H1 (cell line): ENCODE data around the gene PFDN5. TPM values are rescaled to one million over a fixed set of nuclear protein-coding genes. Genes with fewer than 3 reads are reported as not detected.

Experiments
- BRCA1 ChIP-seq: IDR thresholded peaks from 2 replicates; pipeline ENCODE4 v1.6.1; 2012; ENCODE audit warnings: low read depth, low read length, improper control_type of control experiment
- CBX5 ChIP-seq: fragments of 300-800, 300-1000 bp; sonication (generic); IDR thresholded peaks from 2 replicates; pipeline ENCODE4 v1.7.1; 2016; ENCODE audit warnings: antibody characterized with exemption, low read length, low read depth
- CTCF ChIP-seq, 3 experiments: IDR thresholded peaks; 1 replicate in 2 of 3; 2 replicates in 1 of 3; pipeline versions ENCODE4 v1.5.1 to v1.6.1; 2011; ENCODE audit warnings: low read length in 3 of 3, mild to moderate bottlenecking in 3 of 3, inconsistent platforms in 2 of 3, low read depth in 1 of 3, moderate library complexity in 1 of 3; ENCODE audit not compliant: insufficient read depth in 1 of 3; ENCODE audit errors: control extremely low read depth in 1 of 3
- HDAC6 ChIP-seq: IDR thresholded peaks from one replicate; pipeline ENCODE4 v1.7.1; 2012; ENCODE audit warnings: low read depth, mild to moderate bottlenecking, inconsistent platforms, low read length, moderate library complexity
- POLR2A ChIP-seq, 2 experiments: IDR thresholded peaks; 1 replicate in 1 of 2; 2 replicates in 1 of 2; pipeline ENCODE4 v1.6.1; 2011; ENCODE audit warnings: low read depth in 2 of 2, low read length in 2 of 2, mild to moderate bottlenecking in 2 of 2; ENCODE audit errors: control extremely low read depth in 1 of 2
- RAD21 ChIP-seq, 2 experiments: IDR thresholded peaks in 1 of 2; conservative IDR thresholded peaks in 1 of 2; 2 replicates each; pipeline ENCODE4 v1.6.1; 2011; ENCODE audit warnings: low read depth in 2 of 2, low read length in 2 of 2, improper control_type of control experiment in 1 of 2, inconsistent platforms in 1 of 2, mild to moderate bottlenecking in 1 of 2, moderate library complexity in 1 of 2
- SIRT6 ChIP-seq: IDR thresholded peaks from one replicate; pipeline ENCODE4 v1.7.1; 2012; ENCODE audit warnings: low read length, inconsistent platforms
- SP4 ChIP-seq: IDR thresholded peaks from 2 replicates; pipeline ENCODE4 v1.6.1; 2012; ENCODE audit warnings: low read length, inconsistent platforms
- SRF ChIP-seq: IDR thresholded peaks from 2 replicates; pipeline ENCODE4 v1.6.1; 2011; ENCODE audit warnings: mild to moderate bottlenecking, low read depth, low read length, moderate library complexity
- TCF12 ChIP-seq: IDR thresholded peaks from 2 replicates; pipeline ENCODE4 v1.6.1; 2011; ENCODE audit warnings: low read depth, mild to moderate bottlenecking, low read length
- ZNF274 ChIP-seq: IDR thresholded peaks from 2 replicates; pipeline ENCODE4 v1.7.0; 2012; ENCODE audit warnings: low read length, borderline replicate concordance; ENCODE audit errors: extremely low read depth
- polyA plus RNA-seq, 7 experiments: library from polyadenylated mRNA; depleted of rRNA in 3 of 7; stranded (reverse) in 5 of 7; unstranded in 2 of 7; fragments of >200 nt in 5 of 7; fragments of 200-250 nt in 2 of 7; gene quantifications; 1 replicate in 5 of 7; 2 replicates in 1 of 7; 4 replicates in 1 of 7; pipeline versions ENCODE4 v1.2.1 to v1.2.3, GENCODE V29; 2011 to 2013; ENCODE audit warnings: missing spikeins in 2 of 7, mixed read lengths in 2 of 7
- total RNA-seq: library from RNA; stranded (reverse); fragmentation: NEBNext Ultra II Directional; extraction: Animal tissue kit (Norgen Biotek cat#: 25700); gene quantifications from 2 replicates; pipeline ENCODE4 v1.2.1, GENCODE V29; 2021
- TF ChIP-seq, protein P1 (sequence below): IDR thresholded peaks from 2 replicates; pipeline ENCODE4 v1.6.1; 2011; ENCODE audit warnings: low read depth, mild to moderate bottlenecking, low read length; ENCODE audit not compliant: insufficient read depth

PFDN5 gene
- total and polyA plus RNA-seq, 2 of the 8 experiments (the other 6 are each of a cell fraction or from before 2014, with no cell fraction given), result 290 to 630 TPM

GRCh38 chr12:53251477-53252348, 43.6 kb upstream of the PFDN5 start (continued):
- no peak for TF ChIP-seq HDAC6
- peak in 1 of 2 experiments; percentile 54; a peak in 1 of 3 replicates for TF ChIP-seq POLR2A (IDR thresholded peaks at IDR 0.05; ENCODE audit: control extremely low read depth in 1 of 2, low read depth in 2 of 2, low read length in 2 of 2)
- peak; percentile 56 to 69 (median 65) for TF ChIP-seq CTCF (IDR thresholded peaks at IDR 0.05; ENCODE audit: control extremely low read depth in 1 of 3, insufficient read depth in 1 of 3, low read depth in 1 of 3, low read length in 3 of 3)
- 0 out of 2 replicates have a peak, but pooled peaks have one; percentile 50 for TF ChIP-seq SP4
- TF ChIP-seq RAD21 (IDR thresholded peaks at IDR 0.05 in 1 of 2, conservative IDR thresholded peaks at IDR 0.05 in 1 of 2; ENCODE audit: low read depth in 2 of 2, low read length in 2 of 2), result peak; percentile 78 to 84
- TF ChIP-seq SIRT6, result no peak
- TF ChIP-seq ZNF274, result no peak
- no peak for TF ChIP-seq CBX5
- no peak for TF ChIP-seq SRF
- TF ChIP-seq, protein P1, sequence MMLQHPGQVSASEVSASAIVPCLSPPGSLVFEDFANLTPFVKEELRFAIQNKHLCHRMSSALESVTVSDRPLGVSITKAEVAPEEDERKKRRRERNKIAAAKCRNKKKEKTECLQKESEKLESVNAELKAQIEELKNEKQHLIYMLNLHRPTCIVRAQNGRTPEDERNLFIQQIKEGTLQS, result peak; percentile 66; the same call in 1 of the 2 replicates
- TF ChIP-seq BRCA1, result no peak
- TF ChIP-seq TCF12, result no peak
